ENCODE results near the gene TFE3.
"Not testable (repeated sequence)": the region's sequence is repeated elsewhere in the genome, so short reads cannot be mapped to it uniquely, and the experiment has no call there.

The TFE3 gene

GRCh38 chrX:48999030-48999429 is 44.1 kb downstream of the TFE3 start:
- peak; percentile 5 for DNase-seq

GRCh38 chrX:48998391-48998790 is 44.8 kb downstream of the TFE3 start:
- DNase-seq, result no peak

DNA sequence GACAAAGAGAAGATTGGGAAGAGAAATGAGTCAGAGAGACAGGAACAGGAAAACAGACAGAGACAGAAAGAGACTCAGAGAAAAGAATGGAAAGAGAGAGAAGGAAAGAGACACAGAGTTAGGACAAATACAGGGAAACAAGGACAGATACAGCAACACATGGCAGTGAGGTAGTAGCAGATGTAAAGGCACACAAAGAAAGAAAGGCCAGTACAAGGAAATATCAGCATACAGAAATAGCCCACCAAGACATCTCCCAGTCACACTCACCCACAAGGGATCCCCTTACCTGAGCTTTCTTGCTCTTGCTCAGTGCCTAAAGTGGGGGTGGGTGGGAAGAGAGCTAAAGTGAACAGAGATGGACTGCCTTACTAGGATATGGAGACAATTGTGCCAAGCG is 45.3 kb downstream of the TFE3 start:
- DNase-seq, result no peak

GRCh38 chrX:48997455-48997854 is 45.7 kb downstream of the TFE3 start:
- no peak for DNase-seq

DNA sequence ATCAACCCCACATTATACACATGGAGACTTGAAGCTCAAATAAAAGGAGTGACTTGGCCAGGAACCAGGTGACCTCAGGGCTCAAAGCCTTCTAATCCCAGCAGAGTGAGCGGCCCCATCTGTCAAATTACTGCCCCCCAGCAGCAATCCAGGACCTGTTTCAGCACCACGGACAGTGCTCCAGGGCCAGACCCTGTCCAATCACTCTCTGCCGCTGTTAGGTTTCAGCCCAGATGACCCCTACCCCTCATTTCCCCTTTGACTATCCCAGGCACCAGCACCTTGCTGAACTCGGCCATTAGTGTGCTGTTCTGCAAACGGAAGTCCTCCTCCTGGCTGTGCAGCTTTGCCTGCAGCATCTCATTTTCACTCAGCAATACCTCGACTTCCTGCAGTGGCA is 46.2 kb downstream of the TFE3 start:
- DNase-seq, result no peak

- no peak for DNase-seq
Measured at GRCh38 chrX:48992341-48992740, 50.8 kb downstream of the TFE3 start.

GRCh38 chrX:48989483-48989882 is 53.7 kb downstream of the TFE3 start:
- no peak for DNase-seq

DNA sequence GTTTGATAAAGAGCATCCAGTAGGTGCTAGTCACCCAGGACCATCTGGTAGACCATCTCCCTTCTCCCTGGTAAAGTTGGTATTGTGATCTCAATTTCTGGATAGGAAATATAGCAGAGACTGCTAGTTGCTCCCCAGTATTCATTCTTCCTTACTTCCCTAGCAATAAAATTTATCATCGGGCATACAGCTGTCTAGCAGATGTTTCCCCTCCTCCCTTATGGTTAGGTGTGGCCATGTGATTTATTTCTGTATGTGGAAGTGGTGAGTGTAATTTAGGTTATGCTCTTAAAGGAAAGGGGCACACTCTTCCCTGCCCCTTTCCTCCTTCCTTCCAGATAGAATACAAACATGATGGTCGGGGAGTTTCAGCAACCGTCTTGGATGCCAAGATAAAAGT is 59.3 kb downstream of the TFE3 start:
- no peak for DNase-seq

DNA sequence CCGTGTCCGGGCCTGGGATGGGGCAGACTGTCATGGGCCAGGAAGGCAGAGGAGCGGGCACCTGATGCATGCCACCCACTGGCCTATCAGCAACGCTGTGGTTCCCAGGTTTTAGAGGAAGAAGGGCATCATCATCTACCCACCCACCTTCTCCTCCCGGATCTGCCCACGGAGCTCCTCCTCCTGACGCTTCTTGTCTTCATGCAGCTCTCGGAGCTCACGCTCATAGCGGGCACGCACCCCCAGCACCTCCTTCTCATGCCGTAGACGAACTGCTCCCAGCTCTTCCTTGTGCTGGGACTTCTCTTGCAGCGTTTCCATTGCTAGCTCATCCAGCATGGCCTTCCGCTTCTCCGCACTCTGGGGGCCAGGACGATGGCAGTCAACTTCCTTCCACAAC is 60.1 kb downstream of the TFE3 start:
- DNase-seq, result no peak

GRCh38 chrX:48981178-48981577 is 62.0 kb downstream of the TFE3 start:
- no peak for DNase-seq

GRCh38 chrX:48980341-48980740 is 62.8 kb downstream of the TFE3 start:
- not testable (repeated sequence) for DNase-seq

Data from activated T-cell treated with anti-CD3 and anti-CD28 coated beads for 4 hours (primary cell).